GM18498 (cell line): ENCODE results near the gene PTCD2.
"Not testable (repeated sequence)": the region's sequence is repeated elsewhere in the genome, so short reads cannot be mapped to it uniquely, and the experiment has no call there.

ENCODE experiments used
- ATAC-seq: cut with Tn5 transposase; IDR thresholded peaks from one replicate; pipeline ENCODE4 v1.9.1; 2021; ENCODE audit warnings: mild to moderate bottlenecking, moderate library complexity; ENCODE audit not compliant: unreplicated experiment

The PTCD2 gene

GRCh38 chr5:72377910-72378638 is 57.9 kb downstream of the PTCD2 start:
- ATAC-seq, result no peak

- no peak for ATAC-seq
Observed at GRCh38 chr5:72378639-72379289, 58.6 kb downstream of the PTCD2 start.

GRCh38 chr5:72379936-72380335 is 59.8 kb downstream of the PTCD2 start:
- ATAC-seq, result no peak

- ATAC-seq, result no peak
Observed at GRCh38 chr5:72380492-72381274, 60.5 kb downstream of the PTCD2 start.

- ATAC-seq, result no peak
Observed at GRCh38 chr5:72383280-72383679, 63.1 kb downstream of the PTCD2 start.

- ATAC-seq, result no peak
Observed at GRCh38 chr5:72383726-72384125, 63.6 kb downstream of the PTCD2 start.

- ATAC-seq, result no peak
Observed at GRCh38 chr5:72386639-72387038, 66.5 kb downstream of the PTCD2 start.

GRCh38 chr5:72387985-72388384 is 67.8 kb downstream of the PTCD2 start:
- no peak for ATAC-seq

- no peak for ATAC-seq
Observed at GRCh38 chr5:72388646-72389045, 68.5 kb downstream of the PTCD2 start.

GRCh38 chr5:72390836-72391235 is 70.7 kb downstream of the PTCD2 start:
- no peak for ATAC-seq

- ATAC-seq, result no peak
Observed at GRCh38 chr5:72392326-72392733, 72.2 kb downstream of the PTCD2 start.

- no peak for ATAC-seq
Observed at GRCh38 chr5:72393052-72393451, 72.9 kb downstream of the PTCD2 start.

- ATAC-seq, result no peak
Observed at GRCh38 chr5:72394688-72395087, 74.5 kb downstream of the PTCD2 start.

- ATAC-seq, result no peak
Observed at GRCh38 chr5:72397836-72398235, 77.7 kb downstream of the PTCD2 start.

GRCh38 chr5:72400950-72401349 is 80.8 kb downstream of the PTCD2 start:
- no peak for ATAC-seq

- no peak for ATAC-seq
Observed at GRCh38 chr5:72402381-72402890, 82.3 kb downstream of the PTCD2 start.

GRCh38 chr5:72402959-72403628 is 82.9 kb downstream of the PTCD2 start:
- ATAC-seq, result no peak

- ATAC-seq, result not testable (repeated sequence)
Observed at GRCh38 chr5:72404771-72405170, 84.6 kb downstream of the PTCD2 start.

- ATAC-seq, result no peak
Observed at GRCh38 chr5:72407078-72407477, 86.9 kb downstream of the PTCD2 start.

- ATAC-seq, result no peak
Observed at GRCh38 chr5:72407541-72407940, 87.4 kb downstream of the PTCD2 start.

GRCh38 chr5:72408127-72408526 is 88.0 kb downstream of the PTCD2 start:
- no peak for ATAC-seq
